GM18499 (cell line): Measurements from ENCODE around the gene KDELR3.

Experiments used
- ATAC-seq: cut with Tn5 transposase; IDR thresholded peaks from one replicate; pipeline ENCODE4 v1.9.1; 2021; ENCODE audit warnings: moderate number of reproducible peaks; ENCODE audit not compliant: insufficient read depth, unreplicated experiment

The KDELR3 gene

DNA sequence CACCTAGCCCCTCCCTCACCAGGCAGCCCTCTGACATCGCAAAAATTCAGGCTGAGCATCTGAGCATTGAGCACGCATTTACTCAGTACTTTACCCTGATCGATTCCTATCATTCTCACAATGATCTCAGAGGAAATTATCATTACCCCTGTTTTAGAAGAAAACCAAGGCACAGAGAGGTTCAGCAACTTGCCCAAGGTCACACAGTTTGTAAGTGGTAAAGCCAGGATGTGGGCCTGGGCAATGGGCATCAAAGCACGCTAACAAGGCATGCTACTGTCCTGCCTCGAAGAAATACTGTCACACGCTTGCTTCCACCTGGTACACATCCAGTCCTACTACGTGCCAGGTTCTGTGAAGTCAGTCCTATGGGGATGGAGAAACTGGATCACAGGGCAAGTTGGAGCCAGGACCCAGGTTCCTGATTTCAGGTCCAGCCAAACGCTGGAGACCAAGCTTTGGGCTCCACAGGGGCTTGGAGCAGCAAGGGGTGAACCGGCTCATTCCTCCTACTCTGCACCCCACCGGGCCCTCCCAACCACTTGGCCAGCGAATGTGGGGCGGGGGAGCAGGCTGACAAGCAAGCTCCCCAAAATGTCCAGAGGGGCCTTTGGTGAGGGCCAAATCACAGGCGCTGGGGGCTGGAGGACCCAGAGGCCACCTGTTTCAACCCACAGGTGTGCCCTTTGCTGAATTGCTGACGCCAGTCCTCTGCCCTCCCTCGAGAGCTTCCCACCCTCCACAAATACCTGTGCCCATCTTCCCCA lies 31.1 kb upstream of the KDELR3 start:
- no peak for ATAC-seq

DNA sequence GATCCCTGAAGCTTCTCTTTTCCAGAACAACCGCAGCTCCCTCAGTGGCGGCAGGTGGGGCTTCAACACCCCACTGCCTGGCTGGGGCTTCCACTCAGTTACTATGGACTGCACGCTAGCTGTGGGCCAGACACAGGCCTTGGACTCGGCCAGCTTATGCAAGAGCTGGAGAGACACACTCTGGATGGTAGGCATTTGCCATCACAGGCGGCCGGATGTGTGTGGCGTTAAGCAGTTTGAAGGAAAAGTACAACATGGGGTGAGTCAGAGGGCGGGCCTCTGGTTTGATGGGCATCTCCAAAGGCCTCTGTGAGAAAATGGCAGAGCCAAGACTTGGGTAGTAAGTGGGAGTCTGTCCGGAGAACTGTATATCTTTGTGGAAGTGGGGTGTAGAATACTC lies 30.5 kb upstream of the KDELR3 start:
- ATAC-seq: no peak

DNA sequence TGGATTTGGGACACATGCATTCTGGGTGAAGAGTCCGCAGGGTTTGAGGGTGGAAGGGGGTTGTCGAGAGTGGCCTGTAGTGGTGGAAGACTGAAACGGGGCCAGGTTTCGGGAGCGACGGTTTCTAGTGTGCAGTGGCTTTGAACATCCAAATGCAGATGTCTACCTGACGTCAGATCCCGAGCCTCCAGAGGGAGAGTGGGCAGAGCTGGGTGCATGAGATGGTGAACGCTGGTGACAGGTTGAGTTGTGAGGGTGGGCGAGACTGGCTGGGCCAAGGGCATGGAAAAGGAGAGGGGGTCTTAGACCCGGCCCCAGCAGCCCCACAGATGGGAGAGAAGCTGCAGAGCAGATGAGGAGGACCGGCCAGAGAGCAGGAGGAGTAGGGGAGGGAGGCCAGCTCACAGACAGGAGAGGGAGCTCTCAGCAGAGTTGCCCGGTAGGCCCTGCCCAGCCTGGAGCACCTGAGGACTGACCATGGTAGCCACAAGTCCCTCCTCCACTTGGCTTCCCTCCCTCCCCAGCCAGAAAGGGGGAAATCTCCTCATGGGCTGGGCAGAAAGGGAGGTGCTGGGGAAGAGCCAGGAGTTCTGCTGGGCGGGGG lies 27.0 kb upstream of the KDELR3 start:
- ATAC-seq: no peak

DNA sequence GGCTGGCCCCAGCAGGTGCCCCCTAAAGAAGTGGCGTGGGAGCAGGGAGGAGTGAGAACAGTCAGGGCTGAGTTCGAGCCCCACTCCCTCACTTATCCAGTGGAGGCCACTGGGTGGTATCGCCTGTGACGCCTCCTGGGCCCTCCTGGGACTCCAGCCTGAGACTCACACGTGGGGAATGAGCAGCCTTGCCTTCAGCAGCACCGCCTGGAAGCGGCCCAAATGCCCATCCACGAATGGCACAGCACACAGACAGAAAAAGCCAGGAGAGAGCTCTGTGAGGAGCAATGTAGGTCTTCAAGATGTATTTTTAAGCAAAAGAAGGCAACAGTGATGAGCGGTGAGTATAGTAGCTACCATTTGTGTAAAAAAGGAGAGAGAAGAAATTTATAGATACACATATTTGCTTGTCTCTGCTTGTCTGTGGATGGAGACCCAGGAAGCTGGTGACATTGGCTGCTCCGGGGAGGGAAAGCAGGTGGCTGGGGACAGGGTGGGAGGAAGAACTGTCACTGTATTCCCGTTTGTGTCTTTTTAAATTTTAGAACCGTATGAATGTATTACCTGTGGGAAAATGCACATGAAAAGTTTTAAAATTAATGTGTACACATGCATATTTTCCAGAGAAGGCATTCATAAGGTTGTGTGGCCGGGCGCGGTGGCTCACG lies 26.1 kb upstream of the KDELR3 start:
- ATAC-seq: no peak

DNA sequence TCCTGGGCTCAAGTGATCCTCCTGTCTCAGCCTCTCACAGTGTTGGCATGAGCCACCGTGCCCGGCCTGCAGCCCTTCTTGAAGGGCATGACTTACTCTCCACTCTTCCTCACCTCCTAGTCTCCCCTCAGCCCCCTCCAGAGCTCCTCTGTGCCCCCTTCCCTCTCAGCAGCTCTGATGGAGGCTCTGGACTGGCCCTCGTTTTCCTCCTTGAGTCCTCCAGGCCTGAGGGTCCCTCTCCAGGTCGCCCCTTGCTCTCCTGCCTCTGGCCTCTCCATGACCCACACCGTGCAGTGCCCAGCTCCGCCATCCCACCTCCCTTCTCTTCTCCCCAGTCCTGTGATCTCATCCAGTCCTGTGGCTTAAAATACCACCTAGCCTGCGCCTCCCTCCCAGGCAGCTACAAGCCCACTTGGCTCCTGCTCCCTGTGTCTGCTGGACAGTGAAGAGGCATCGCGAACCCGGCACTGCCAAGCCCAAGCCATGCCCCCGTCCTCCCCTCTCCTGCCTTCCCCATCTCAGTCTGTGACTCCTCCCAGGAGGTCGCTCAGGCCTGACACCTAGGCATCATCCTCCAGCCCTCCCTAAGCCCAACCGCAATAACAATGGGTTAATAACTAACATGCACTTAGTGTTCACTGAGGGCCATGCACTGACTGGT lies 24.8 kb upstream of the KDELR3 start:
- no peak for ATAC-seq

DNA sequence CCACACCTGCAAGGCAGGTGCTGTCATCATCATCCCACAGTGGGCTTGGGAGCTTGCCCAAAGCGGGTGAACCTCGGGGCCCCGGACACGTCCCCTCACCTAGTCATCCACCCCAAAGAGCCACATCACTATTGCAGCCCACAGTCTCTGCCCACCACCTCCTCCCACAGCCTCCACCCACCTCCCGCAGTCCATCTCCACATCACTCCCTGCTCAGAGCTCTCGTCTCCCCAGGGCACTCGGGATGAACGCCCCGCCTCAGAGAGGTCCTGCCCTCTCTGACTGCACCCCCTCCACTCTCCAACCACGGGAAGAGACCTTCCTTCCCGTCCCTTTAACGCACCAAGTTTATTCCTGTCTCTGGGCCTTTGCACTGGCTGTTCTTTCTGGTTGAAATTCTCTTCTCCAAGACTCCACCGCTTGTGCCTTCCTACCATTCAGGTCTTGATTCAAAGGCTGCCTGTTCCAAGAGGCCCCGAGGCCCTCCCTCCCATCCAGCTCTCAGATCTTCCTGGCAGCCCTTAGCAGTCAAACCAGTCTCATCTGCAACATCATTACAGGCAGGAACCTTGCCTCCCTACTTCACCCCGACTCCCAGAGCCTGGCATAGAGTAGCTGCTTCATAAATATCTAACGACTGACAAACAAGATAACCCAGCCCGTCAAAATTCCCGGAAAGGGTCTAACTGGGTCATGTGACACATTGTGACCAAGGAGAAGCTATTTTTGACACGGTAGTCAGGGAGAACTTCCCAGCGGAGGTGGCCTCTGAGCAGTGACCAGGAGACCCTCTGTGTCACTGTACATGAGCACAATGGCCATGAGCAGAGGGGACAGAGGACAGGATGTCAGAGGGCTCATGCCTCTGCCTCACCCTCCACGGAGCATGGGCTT lies 24.0 kb upstream of the KDELR3 start:
- ATAC-seq: no peak

DNA sequence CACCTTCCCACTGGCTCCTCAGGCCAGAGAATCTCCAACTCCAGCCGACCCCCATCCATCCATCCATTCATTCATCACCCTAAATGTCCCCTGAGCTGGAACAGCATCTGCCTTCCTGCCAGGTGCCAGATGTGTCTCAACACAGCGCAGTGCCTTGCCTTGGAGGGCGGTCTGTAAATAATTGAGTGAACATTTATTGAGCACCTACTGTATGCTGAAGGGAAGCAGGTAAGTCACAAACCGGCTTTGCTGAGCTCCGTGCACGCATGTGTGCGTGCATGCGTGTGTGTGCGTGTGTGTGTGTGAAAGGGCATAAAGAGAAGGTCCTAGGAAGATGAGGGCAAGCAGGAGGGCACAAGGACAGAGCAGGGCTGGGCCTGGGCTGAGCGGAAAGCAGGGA lies 23.1 kb upstream of the KDELR3 start:
- ATAC-seq: no peak

DNA sequence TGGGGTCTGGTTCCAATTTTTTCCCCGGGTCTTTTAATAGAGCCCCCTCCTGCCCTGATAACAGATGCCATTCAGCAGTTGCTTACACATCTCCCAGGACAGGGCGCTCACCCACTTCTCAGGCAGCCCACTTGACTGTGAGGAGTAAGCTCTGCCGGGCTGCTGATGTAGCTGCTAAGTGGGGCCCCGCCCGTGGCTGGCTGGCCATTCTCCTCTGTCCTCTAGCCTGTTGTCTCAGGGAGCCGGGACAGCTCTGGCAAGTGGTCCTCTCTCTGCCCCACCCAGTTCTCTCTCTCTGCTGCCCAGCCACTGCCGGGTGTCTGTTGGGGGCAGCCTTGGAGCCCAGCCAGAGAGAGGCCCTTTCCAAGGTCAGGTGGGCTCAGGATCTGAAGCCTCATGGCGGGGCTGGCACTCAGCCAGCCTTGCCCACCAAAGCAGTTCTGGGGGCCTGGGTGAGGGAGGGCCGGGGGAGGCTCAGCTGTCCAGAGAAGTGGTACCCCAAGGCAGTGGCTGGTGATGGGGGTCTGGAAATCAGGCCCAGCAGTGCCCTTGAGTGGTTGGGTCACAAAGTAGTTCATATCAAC lies 21.8 kb upstream of the KDELR3 start:
- no peak for ATAC-seq

DNA sequence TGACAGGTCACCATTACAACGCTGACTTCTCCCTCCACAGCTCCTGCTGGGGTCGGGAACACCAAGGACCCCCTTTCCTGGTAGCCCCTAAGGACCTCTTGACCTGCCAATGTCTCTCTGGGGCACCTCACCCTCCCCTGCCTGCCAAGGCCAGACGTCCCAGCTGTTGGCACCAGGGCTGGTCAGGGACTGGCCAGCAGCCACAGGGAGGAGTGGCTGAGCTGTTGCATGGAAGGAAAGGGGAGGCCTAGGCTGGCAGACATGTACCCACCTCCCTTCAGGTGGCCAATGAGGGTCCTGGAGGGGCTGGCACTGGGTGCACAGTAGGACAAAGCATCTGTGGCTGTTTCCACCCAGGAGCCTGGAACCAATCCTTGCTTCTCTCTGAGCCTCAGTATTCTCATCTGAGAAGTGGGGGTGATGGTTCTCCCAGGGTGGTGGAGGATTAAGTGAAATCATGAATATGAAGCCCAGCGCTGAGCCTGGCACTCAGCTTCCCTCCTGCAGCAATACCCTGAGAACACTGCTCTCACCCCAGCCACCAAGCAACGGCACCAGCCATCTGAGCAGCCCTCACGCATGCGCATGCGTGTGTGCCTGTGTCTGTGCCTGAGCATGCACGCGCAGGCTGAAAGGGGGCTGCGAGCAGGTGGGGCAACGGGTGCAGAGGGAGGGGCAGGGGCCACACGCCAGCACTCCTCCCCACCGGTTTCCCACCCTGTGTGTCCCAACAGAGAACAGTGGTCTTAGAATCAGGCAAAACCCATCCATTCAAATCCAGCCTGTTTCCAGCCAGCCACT lies 18.8 kb upstream of the KDELR3 start:
- ATAC-seq: no peak

DNA sequence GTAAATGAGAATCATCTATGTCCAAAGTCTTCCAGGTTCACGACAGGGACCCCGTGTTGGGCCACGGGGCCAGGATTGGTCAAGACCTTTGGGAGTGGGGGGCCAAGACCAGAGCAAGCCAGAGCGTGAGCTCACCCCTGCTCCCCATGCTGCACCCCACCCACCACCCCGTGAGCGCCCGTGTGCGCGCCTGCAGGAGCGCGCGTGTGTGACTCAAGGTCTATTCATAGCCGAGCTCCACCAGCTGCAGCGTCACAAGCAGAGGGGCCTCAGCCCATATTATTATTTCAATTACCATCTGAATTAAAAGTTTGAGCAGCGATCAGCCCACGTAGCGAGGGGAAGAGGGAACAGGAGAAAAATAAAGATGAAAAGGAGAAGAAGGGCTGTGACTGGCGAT lies 18.1 kb upstream of the KDELR3 start:
- no peak for ATAC-seq

DNA sequence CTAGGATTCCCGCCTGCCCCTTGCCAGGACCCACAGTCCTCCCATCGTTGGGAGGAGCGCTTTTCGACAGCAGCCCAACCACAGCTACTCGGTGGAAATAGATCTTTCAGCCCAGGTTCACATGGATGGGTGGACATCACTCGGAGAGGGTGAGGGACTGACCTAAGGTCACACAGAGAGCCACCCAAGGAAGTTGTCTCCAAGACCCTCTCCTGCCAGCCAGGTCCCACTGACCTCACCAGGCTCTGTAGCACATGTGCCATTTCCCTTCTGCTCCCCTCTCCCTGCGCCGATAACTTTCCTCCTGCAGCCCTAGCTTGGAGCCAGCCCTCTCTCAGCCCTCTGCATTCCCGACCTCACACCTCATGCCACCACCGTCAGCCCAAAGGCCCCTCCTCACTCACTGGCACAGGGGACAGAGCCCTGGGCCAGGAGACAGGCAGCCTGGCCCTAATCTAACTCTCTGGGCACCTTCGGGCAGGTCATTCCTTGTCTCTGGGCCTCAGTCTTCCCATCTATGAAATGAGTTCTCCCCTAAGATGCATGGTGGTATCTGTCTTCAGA lies 17.6 kb upstream of the KDELR3 start:
- no peak for ATAC-seq

DNA sequence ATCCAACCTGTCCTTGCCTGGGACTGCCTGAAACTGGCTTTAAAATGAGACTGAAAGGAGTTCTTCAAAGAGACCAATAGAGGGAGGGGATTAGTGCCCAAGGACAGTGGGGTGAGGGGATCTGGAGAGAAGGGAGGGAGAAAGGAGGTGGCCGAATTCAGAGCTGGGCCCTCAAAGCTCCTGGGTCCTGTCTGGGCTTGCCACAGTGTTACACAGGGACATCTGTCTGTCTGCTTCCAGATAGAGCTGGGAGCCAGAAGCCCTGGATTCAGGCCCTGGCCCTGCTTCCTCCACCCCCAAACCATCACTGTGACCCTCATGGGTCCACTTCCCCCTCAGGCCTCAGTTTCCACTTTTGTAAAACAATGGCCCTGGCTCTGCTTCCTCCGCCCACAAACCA lies 16.5 kb upstream of the KDELR3 start:
- ATAC-seq: no peak

DNA sequence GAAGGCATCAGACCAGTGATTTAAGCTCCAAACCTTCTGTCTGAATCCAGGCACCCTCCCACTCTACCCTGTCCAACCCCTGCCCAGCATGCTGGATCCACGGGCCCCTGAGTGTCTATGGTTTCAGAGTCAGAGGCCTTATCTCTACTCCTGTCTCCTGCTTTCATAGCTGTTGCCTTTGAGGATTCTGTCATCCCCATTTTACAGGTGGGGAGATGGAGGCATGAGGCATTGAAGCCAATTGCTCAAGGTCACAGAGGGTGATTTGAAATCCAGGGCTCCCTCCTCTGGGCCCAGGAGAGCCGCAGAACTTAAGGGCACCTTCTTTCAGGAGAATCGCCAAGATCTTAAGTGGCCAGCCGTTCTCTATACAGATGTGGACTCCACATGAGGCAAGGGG lies 16.0 kb upstream of the KDELR3 start:
- no peak for ATAC-seq

DNA sequence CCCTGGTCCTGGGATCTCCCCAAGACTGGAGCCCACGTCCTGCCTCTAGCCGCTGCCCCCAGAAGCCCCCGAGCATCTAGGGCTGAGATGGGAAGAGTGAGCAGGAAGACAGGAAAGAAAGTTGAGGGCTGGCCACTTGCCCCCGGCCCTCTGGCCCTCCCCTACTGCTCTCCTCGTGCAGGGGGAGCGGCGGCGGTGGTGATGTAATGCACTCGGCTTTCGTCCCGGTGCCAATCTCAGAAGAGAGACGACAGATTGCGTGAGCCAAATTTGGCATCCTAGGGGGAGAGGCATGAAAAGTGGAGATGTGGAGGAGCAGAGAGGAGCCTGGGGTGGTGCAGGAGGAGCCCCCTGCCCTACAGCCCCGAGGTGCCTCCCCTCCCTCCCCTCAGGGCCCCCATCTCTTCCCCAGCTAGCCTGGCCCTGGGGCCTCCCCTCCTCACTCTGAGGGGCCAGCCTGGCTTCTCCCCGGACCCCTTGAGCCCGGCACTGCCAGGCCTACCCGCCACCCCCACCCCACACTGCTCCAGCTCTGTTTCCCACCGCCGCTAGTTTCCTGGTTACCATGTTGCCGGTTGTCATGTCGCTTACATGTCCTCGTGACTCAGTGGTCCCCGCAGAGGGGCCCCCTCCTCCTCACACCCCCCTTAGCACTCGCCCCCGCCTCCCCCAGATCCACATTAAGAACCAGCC lies 15.4 kb upstream of the KDELR3 start:
- no peak for ATAC-seq

DNA sequence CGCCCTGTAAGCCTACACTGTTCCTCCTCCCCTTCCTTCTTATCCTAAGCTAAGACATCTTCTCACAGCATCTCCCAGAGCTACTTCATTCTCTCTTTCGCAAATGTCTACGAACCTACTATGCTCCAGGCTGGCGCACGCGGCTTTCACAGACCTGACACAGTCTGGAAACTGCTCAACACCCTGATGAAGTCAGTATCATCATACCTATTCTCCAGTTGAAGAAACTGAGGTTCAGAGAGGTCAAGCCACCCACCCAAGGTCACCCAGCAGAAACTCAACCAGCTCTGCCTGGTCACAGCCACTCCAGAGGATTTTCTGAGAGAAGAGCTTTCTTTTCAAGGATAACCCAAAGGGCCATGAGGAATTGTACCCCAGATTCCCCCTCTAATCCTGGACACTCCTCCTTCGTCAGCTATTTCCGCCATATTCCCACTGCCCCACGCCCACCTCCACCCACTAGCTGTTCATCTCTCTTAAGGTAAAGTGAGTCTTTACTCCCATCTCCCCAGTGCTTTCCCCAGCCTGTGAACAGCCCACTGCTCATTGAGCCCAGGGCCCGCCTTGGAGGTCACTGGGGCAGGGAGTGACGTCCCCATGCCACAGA lies 14.7 kb upstream of the KDELR3 start:
- ATAC-seq: no peak

DNA sequence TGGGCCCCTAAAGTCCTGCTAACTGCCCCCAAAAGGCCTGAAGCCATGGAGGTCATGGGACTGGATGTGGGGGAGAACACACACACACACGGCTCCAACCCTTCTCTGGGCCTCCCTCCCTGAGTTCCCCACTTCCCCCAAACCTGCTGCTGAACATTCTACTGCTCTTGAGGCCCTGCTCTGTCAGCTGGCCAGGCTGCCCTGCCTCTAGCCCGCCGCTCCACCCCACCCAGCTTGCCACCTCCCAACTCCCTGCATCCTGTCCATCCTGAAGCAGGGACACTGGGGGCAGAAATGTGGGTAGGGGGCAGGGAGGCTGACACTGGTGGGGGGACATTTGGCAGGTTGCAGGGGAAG lies 13.9 kb upstream of the KDELR3 start:
- ATAC-seq: no peak

DNA sequence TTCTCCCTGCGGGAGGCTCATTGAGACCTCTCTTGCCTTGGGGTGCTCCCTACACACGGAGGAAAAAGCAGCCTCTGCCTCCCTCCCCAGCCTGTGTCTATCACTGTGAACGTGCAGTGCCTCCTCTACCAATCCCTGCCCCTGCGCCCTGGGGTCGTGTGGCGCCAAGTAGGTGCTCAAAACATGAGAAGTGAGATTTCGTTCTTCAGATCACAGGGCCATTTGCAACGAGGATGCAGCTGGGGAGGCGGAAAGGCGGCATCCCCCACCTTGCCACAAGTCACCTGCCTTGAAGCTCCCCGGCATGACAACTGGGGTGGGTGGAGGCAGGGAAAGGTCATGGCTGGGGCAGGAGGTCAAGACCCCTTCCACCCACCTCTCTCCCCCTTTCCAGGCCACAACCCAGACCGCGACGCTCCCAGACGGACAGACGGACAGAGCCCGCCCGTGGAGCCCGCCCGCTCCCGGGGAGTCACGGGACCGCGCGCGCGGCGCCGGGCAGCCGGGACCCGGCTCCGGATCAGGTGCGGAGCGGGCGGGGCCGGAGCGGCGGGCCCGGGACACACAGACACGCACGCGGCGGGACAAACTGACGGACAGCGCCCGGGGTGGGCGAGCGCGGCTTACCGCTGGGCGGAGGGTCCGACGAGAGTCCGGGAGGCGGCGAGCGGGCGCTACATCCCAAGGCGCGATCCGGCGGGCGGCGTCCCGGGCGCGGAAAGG lies 13.4 kb upstream of the KDELR3 start:
- ATAC-seq: no peak
